Measurements from ENCODE around the gene B4GALNT3. TPM values are rescaled to one million over a fixed set of nuclear protein-coding genes. Genes with fewer than 3 reads are reported as not detected.

Gene B4GALNT3
- total and polyA plus RNA-seq, 9 donors = 0.58 to 4.2 (median 1.7) TPM

DNA sequence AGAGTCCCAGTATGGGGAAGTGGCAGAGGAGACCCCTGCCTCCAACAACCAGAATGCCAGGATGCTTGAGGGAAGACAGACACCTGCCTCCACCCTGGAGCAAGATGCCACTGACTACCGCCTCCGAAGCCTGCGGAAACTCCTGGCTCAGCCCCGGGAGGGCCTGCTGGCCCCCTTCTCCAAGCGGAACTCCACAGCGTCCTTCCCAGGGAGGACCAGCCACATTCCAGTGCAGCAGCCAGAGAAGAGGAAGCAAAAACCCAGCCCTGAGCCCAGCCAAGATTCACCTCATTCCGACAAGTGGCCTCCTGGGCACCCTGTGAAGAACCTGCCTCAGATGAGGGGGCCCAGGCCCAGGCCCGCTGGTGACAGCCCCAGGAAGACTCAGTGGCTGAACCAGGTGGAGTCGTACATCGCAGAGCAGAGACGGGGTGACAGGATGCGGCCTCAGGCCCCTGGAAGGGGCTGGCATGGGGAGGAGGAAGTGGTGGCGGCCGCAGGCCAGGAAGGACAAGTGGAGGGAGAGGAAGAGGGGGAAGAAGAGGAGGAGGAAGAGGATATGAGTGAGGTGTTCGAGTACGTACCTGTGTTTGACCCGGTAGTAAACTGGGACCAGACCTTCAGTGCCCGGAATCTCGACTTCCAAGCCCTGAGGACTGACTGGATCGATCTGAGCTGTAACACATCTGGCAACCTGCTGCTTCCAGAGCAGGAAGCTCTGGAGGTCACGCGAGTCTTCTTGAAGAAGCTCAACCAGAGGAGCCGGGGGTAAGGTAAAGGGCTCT, 93.7 kb downstream of the B4GALNT3 start:
- Histone ChIP-seq H3K27ac (no peak overlapping the region), H3K4me3 (no peak overlapping the region), H3K27me3 (no peaks in the 10 kb centered on the region), H3K36me3 (no peaks in the 10 kb centered on the region), H3K4me1 (ENCODE audit: insufficient read depth) (no peaks in the 10 kb centered on the region), H3K9me3 (no peaks in the 10 kb centered on the region)
- no peak for DNase-seq
- TF ChIP-seq, protein P1, sequence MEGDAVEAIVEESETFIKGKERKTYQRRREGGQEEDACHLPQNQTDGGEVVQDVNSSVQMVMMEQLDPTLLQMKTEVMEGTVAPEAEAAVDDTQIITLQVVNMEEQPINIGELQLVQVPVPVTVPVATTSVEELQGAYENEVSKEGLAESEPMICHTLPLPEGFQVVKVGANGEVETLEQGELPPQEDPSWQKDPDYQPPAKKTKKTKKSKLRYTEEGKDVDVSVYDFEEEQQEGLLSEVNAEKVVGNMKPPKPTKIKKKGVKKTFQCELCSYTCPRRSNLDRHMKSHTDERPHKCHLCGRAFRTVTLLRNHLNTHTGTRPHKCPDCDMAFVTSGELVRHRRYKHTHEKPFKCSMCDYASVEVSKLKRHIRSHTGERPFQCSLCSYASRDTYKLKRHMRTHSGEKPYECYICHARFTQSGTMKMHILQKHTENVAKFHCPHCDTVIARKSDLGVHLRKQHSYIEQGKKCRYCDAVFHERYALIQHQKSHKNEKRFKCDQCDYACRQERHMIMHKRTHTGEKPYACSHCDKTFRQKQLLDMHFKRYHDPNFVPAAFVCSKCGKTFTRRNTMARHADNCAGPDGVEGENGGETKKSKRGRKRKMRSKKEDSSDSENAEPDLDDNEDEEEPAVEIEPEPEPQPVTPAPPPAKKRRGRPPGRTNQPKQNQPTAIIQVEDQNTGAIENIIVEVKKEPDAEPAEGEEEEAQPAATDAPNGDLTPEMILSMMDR (IDR thresholded peaks at IDR 0.05) = no peak
- TF ChIP-seq EP300 (IDR thresholded peaks at IDR 0.05) (no peak), POLR2A (IDR thresholded peaks at IDR 0.05) (no peak)
- intact Hi-C loops (cut with DNase I) = no loop called here
- WGBS, 3 donors = 84 to 90% (median 87%) methylated on average over 23 of the region's 23 CpGs

DNA sequence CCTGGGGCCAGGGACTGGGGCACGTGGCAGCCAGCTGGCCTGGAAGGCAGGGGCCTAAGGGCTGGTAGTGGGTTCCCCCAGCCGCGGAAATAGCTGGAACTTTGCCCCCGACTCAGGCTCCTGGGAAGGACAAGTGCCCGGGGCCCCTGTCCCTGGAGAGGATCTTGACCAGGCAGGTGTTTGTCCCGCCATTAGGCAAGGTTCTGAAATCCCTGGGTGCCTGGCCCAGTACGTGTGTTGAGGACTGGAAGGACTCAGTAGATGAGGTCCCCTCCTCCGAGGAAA, 94.2 kb downstream of the B4GALNT3 start:
- DNase-seq = no peak
- no peak overlapping the region for H3K27ac ChIP-seq
- intact Hi-C loops (cut with DNase I) = no loop called here
- H3K4me1 ChIP-seq (ENCODE audit: insufficient read depth) = no peaks in the 10 kb centered on the region
- no peaks in the 10 kb centered on the region for H3K9me3 ChIP-seq
- H3K36me3 ChIP-seq = no peaks in the 10 kb centered on the region
- no peaks in the 10 kb centered on the region for H3K27me3 ChIP-seq
- WGBS, 3 donors = 80 to 88% (median 85%) methylated on average over 8 of the region's 8 CpGs
- H3K4me3 ChIP-seq = no peak overlapping the region
- TF ChIP-seq EP300 (IDR thresholded peaks at IDR 0.05) (no peak), POLR2A (IDR thresholded peaks at IDR 0.05) (no peak)
- TF ChIP-seq, protein P1 (IDR thresholded peaks at IDR 0.05) = no peak

DNA sequence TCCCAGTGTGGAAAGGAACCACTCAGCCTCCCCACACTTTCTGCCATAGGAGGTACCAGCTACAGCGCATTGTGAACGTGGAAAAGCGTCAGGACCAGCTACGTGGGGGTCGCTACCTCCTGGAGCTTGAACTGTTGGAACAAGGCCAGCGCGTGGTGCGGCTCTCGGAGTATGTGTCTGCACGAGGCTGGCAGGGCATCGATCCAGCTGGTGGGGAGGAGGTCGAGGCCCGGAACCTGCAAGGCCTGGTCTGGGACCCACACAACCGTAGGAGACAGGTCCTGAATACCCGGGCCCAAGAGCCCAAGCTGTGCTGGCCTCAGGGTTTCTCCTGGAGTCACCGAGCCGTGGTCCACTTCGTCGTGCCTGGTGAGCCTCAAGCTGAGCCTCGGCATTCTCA, 96.8 kb downstream of the B4GALNT3 start:
- H3K4me3 ChIP-seq = no peak overlapping the region
- H3K27ac ChIP-seq = no peak overlapping the region
- DNase-seq = no peak
- no peaks in the 10 kb centered on the region for H3K27me3 ChIP-seq
- WGBS, 3 donors = 83 to 89% (median 84%) methylated on average over 20 of the region's 20 CpGs
- H3K36me3 ChIP-seq = no peaks in the 10 kb centered on the region
- no peaks in the 10 kb centered on the region for H3K4me1 ChIP-seq (ENCODE audit: insufficient read depth)
- TF ChIP-seq, protein P1 (IDR thresholded peaks at IDR 0.05) = no peak
- TF ChIP-seq EP300 (IDR thresholded peaks at IDR 0.05) = no peak
- no peak for TF ChIP-seq POLR2A (IDR thresholded peaks at IDR 0.05)
- no peaks in the 10 kb centered on the region for H3K9me3 ChIP-seq
- intact Hi-C loops (cut with DNase I) = no loop called here

DNA sequence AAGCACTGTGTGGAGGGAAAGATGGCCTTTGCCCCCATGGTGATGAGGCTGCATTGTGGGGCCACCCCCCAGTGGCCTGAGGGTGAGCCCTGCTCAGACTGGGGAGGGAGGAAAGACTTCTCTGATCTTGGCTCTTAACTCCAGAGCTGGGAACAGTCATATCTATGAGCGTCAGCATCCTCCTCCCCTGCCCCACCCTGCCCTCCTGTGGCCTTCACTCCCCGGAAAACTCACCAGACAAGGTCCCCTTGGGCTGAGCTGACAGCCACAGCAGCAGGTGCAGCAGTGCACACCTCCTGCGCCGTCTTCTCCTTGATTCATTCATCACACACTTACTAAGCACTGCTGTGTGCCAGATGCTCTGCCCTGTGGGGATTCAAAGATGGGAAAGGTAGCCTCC, 98.8 kb downstream of the B4GALNT3 start:
- TF ChIP-seq, protein P1 (IDR thresholded peaks at IDR 0.05) = no peak
- TF ChIP-seq POLR2A (IDR thresholded peaks at IDR 0.05) (no peak), EP300 (IDR thresholded peaks at IDR 0.05) (no peak)
- WGBS, 3 donors = 56 to 62% (median 56%) methylated on average over 4 of the region's 4 CpGs
- no peak for DNase-seq
- H3K36me3 ChIP-seq = no peaks in the 10 kb centered on the region
- H3K4me3 ChIP-seq = no peak overlapping the region
- H3K9me3 ChIP-seq = no peaks in the 10 kb centered on the region
- no peaks in the 10 kb centered on the region for H3K27me3 ChIP-seq
- intact Hi-C loops (cut with DNase I) = no loop called here
- no peaks in the 10 kb centered on the region for H3K4me1 ChIP-seq (ENCODE audit: insufficient read depth)
- H3K27ac ChIP-seq = no peak overlapping the region

Measured in ovary (tissue), 9 donors.